Neutrophil (primary cell): Measurements from ENCODE around the gene ACTR3.

ENCODE experiments used
- H3K27ac ChIP-seq: fragments of 200-600 bp; sonication (generic); 2 replicates; pipeline ENCODE4 v1.5.1; 2016; ENCODE audit warnings: mild to moderate bottlenecking, moderate library complexity
- H3K27me3 ChIP-seq: fragments of 200-600 bp; sonication (generic); 2 replicates; pipeline ENCODE4 v1.6.0; 2016; ENCODE audit warnings: mild to moderate bottlenecking
- H3K36me3 ChIP-seq: fragments of 200-600 bp; sonication (generic); 2 replicates; pipeline ENCODE4 v1.5.1; 2017
- H3K4me1 ChIP-seq, 2 experiments: fragments of 200-600 bp in 1 of 2; sonication (generic) in 1 of 2; 1 replicate in 1 of 2; 2 replicates in 1 of 2; pipeline versions ENCODE4 v1.5.1 to v1.6.1; 2013 to 2016; ENCODE audit warnings: low read depth in 1 of 2, low read length in 1 of 2, mild to moderate bottlenecking in 1 of 2, moderate library complexity in 1 of 2; ENCODE audit not compliant: control insufficient read depth in 1 of 2, insufficient read depth in 1 of 2
- H3K4me3 ChIP-seq, 2 experiments: fragments of 200-600 bp in 1 of 2; sonication (generic) in 1 of 2; 1 replicate in 1 of 2; 2 replicates in 1 of 2; pipeline ENCODE4 v1.5.1; 2013 to 2016; ENCODE audit warnings: low read depth in 1 of 2, low read length in 1 of 2, mild to moderate bottlenecking in 1 of 2, moderate library complexity in 1 of 2
- H3K9me3 ChIP-seq: fragments of 200-600 bp; sonication (generic); 2 replicates; pipeline ENCODE4 v1.5.1; 2016
- TF ChIP-seq, protein P1 (sequence below): fragments of 200-600 bp; sonication (generic); IDR thresholded peaks from 2 replicates; pipeline ENCODE4 v1.5.1; 2016; ENCODE audit warnings: antibody characterized with exemption

The ACTR3 gene

DNA sequence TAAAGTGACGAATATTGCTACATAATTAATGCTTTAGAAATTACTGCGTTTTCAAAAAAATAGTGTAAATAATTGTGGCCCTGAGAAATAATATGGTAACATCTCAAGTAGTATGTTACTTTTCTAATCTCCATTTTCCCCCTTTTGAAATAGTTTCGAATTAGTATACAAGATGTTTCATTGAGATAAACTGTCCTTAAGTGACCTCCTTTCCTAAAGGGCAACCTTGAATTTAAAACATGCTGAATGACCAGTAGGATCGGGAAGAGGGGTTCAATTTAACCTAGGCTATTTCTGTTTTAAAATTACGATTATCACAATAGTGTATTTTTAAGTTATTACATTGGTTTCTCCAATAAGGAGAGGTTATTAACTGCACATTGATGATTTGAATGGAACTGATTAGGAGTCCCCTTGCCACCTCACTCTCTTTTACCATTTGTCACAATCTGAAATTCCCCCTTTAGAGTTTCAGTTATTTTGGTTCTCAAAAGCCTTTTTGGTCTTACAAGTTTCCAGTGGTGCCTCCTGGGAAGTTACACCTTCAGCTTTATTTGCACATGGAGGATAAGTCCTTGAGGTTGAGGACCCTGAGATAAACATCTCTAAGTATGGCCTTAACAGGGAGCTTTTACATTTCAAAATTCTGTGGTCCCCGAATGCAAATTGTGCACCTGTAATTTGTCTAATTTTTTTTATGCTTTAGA is 2.3 kb downstream of the ACTR3 start:
- H3K4me3 ChIP-seq: peak overlapping the region; percentile 88 to 98
- H3K9me3 ChIP-seq: no peaks in the 10 kb centered on the region
- TF ChIP-seq, protein P1, sequence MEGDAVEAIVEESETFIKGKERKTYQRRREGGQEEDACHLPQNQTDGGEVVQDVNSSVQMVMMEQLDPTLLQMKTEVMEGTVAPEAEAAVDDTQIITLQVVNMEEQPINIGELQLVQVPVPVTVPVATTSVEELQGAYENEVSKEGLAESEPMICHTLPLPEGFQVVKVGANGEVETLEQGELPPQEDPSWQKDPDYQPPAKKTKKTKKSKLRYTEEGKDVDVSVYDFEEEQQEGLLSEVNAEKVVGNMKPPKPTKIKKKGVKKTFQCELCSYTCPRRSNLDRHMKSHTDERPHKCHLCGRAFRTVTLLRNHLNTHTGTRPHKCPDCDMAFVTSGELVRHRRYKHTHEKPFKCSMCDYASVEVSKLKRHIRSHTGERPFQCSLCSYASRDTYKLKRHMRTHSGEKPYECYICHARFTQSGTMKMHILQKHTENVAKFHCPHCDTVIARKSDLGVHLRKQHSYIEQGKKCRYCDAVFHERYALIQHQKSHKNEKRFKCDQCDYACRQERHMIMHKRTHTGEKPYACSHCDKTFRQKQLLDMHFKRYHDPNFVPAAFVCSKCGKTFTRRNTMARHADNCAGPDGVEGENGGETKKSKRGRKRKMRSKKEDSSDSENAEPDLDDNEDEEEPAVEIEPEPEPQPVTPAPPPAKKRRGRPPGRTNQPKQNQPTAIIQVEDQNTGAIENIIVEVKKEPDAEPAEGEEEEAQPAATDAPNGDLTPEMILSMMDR: no peak
- H3K27me3 ChIP-seq: no peaks in the 10 kb centered on the region
- H3K4me1 ChIP-seq: peaks cover 78 to 86% of the 10 kb centered on the region in 2 experiments
- peak overlapping the region; percentile 100 for H3K27ac ChIP-seq
- H3K36me3 ChIP-seq: peaks cover 8% of the 10 kb centered on the region

DNA sequence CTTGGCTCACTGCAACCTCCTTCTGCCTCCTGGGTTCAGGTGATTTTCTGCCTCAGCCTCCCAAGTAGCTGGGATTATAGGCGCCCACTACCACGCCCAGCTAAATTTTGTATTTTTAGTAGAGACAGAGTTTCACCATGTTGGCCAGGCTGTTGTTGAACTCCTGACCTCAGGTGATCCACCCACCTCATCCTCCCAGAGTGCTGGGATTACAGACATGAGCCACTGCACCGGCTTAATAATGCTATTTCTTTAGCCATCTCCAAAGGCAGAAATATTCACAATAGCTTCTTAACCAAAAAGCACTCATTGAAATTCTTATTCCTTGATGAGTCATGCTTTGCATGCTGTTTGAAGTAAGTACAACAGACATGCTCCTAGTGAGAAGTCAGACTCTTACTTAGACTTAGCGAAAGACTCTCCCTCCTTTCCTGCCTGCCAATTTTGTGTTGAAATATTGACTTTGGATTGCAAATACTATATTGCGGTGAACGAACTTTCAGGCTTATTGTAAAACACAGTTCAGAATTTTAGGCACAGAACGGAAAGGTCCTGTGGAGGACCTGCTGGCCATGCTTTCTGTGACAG is 4.4 kb downstream of the ACTR3 start:
- Histone ChIP-seq H3K36me3 (peaks cover 8% of the 10 kb centered on the region), H3K4me3 (peak overlapping the region; percentile 39 to 98), H3K9me3 (no peaks in the 10 kb centered on the region), H3K4me1 (peaks cover 80 to 86% of the 10 kb centered on the region in 2 experiments), H3K27me3 (no peaks in the 10 kb centered on the region), H3K27ac (peak overlapping the region; percentile 100)
- TF ChIP-seq, protein P1: no peak

DNA sequence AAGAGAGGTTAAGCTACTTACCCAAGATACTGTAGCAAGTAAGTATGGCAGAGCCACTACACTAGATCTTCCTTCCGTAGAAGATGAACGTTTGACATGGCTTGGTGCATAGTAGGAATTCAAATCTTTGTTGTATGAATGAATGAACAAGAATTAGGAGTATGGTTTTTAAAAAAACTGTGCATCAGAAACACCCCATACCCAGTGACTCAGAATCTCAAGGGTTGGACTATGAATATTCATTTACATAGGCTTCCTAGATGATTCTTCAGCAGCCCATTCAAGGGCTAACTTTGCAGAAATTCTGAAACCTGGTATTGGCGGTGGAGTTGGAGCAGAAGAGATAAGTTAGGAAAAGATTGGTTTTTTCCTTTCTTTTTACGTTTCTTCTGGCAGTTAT is 5.4 kb downstream of the ACTR3 start:
- Histone ChIP-seq H3K27ac (peak overlapping the region; percentile 100), H3K4me3 (peak overlapping the region; percentile 39 to 98), H3K4me1 (peaks cover 88 to 93% of the 10 kb centered on the region in 2 experiments), H3K27me3 (no peaks in the 10 kb centered on the region), H3K9me3 (no peaks in the 10 kb centered on the region), H3K36me3 (peaks cover 8% of the 10 kb centered on the region)
- TF ChIP-seq, protein P1: no peak

DNA sequence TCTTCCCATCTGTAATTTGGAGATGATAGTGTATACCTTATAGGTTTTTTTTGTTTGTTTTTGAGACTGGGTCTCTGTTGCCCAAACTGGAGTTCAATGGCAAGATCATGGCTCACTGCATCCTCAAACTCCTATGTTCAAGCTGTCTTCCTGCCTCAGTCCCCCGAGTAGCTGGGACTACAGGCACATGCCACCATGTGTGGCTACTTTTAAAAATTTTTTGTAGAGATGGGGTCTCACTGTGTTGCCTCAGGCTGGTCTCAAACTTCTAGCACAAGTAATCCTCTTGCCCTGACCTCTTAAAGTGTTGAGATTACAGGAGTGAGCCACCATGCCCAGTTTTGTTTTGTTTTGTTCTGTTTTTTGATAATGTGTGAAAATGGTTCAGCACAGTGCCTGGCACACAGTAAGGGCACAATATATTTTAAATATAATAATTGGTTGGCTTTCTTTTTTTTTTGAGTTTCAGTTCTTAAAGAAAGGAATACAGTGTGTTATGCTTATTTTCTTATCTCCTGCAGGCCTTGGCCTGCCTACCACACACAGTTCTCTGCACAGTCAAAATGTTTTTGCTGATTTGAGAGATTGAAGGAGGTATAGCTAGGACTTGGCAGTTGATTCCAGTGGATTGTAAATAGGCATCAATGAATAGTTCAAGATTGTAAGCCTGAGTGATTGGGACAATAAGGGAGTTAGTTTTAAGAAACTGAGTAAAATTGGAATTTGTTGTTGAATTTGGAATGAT is 6.1 kb downstream of the ACTR3 start:
- TF ChIP-seq, protein P1: no peak
- Histone ChIP-seq H3K36me3 (peaks cover 11% of the 10 kb centered on the region), H3K9me3 (no peaks in the 10 kb centered on the region), H3K4me3 (peak overlapping the region; percentile 19 to 98), H3K27ac (peak overlapping the region; percentile 100), H3K4me1 (peaks cover 95 to 99% of the 10 kb centered on the region in 2 experiments), H3K27me3 (no peaks in the 10 kb centered on the region)

DNA sequence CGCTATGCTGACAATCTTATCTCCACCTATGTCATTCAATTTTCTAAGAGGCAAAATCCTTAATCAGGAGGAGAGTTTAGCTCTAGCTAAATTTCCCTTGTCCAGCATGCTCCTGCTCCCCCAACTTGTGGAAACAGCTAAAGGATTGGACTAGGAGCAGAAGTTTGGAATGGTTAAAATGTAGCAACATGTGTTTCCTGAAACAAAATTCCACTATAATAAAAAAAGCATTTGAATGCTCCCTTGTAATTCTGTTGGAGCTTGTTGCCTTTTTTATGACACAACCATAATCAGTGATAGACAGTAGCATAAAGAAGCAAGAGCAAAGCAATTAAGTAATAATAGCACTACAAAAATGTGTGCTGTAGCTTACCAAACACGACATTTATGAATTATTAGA is 6.9 kb downstream of the ACTR3 start:
- H3K9me3 ChIP-seq: no peaks in the 10 kb centered on the region
- peak overlapping the region; percentile 100 for H3K27ac ChIP-seq
- TF ChIP-seq, protein P1: no peak
- peak overlapping the region in 1 of 2 experiments; percentile 98 for H3K4me3 ChIP-seq
- H3K36me3 ChIP-seq: peaks cover 14% of the 10 kb centered on the region
- peaks cover 100% of the 10 kb centered on the region in 2 experiments for H3K4me1 ChIP-seq
- H3K27me3 ChIP-seq: no peaks in the 10 kb centered on the region
